Smooth muscle cell (in vitro differentiated cells): ENCODE results near the gene CD2AP. TPM values are rescaled to one million over a fixed set of nuclear protein-coding genes. Genes with fewer than 3 reads are reported as not detected.
A peak's percentile ranks its signal among the peaks of the same experiment; 100 is the strongest.

Source experiments
- DNase-seq: peaks from one replicate; lab custom pipeline; 2025; ENCODE audit not compliant: unreplicated experiment; lab: John Stamatoyannopoulos, UW
- H2AFZ ChIP-seq: fragments of 200-600 bp; sonication (generic); 2 replicates; pipeline ENCODE4 v1.6.0; 2016; ENCODE audit warnings: antibody characterized with exemption, low read depth, mild to moderate bottlenecking
- H3F3A ChIP-seq: fragments of 200-600 bp; sonication (generic); 2 replicates; pipeline ENCODE4 v1.6.0; 2017; ENCODE audit warnings: antibody characterized with exemption, low read depth
- H3K27ac ChIP-seq: fragments of 200-600 bp; sonication (generic); 2 replicates; pipeline ENCODE4 v1.5.1; 2016; ENCODE audit warnings: low read depth, mild to moderate bottlenecking
- H3K27me3 ChIP-seq: fragments of 200-600 bp; sonication (generic); 2 replicates; pipeline ENCODE4 v1.6.1; 2016; ENCODE audit warnings: low read depth, mild to moderate bottlenecking
- H3K36me3 ChIP-seq: fragments of 200-600 bp; sonication (generic); 2 replicates; pipeline ENCODE4 v1.5.1; 2016; ENCODE audit warnings: low read depth
- H3K4me1 ChIP-seq: fragments of 200-600 bp; sonication (generic); 2 replicates; pipeline ENCODE4 v1.5.1; 2016; ENCODE audit warnings: low read depth
- H3K4me2 ChIP-seq: fragments of 200-600 bp; sonication (generic); 2 replicates; pipeline ENCODE4 v1.6.0; 2016; ENCODE audit warnings: mild to moderate bottlenecking
- H3K4me3 ChIP-seq: fragments of 200-600 bp; sonication (generic); 2 replicates; pipeline ENCODE4 v1.5.1; 2016; ENCODE audit warnings: mild to moderate bottlenecking
- H3K79me2 ChIP-seq: fragments of 200-600 bp; sonication (generic); 2 replicates; pipeline ENCODE4 v1.6.0; 2016; ENCODE audit warnings: low read depth, mild to moderate bottlenecking
- H3K9ac ChIP-seq: fragments of 200-600 bp; sonication (generic); 2 replicates; pipeline ENCODE4 v1.6.0; 2016; ENCODE audit warnings: low read depth
- H3K9me3 ChIP-seq: fragments of 200-600 bp; sonication (generic); replicated peaks from 2 replicates; pipeline ENCODE4 v1.5.1; 2016; ENCODE audit warnings: low read depth
- H4K20me1 ChIP-seq: fragments of 200-600 bp; sonication (generic); 2 replicates; pipeline ENCODE4 v1.6.0; 2016; ENCODE audit warnings: low read depth
- WGBS: methylation state at CpG from one replicate; pipeline ENCODE4 v1.1.7; 2016; ENCODE audit warnings: low lambda C conversion rate; 5-methylcytosine and 5-hydroxymethylcytosine counted together
- polyA plus RNA-seq: library from polyadenylated mRNA; unstranded; fragments of >200 nt; fragmentation: Nextera tagmentation; extraction: Ambion mirVana; gene quantifications from 2 replicates; pipeline ENCODE4 v1.2.1, GENCODE V29; 2016
- total RNA-seq: library from RNA; depleted of rRNA; stranded (reverse); fragments of >200 nt; gene quantifications from 2 replicates; pipeline ENCODE4 v1.2.3, GENCODE V29; 2014
- TF ChIP-seq, protein P1 (sequence below): fragments of 200-600 bp; sonication (generic); IDR thresholded peaks from 2 replicates; pipeline ENCODE4 v1.5.1; 2017; ENCODE audit warnings: borderline replicate concordance, mild to moderate bottlenecking, antibody characterized with exemption; ENCODE audit not compliant: insufficient read depth, poor library complexity, severe bottlenecking

The CD2AP gene
- total and polyA plus RNA-seq, 2 experiments from 2014 or later = 7.4 to 33.4 TPM

DNA sequence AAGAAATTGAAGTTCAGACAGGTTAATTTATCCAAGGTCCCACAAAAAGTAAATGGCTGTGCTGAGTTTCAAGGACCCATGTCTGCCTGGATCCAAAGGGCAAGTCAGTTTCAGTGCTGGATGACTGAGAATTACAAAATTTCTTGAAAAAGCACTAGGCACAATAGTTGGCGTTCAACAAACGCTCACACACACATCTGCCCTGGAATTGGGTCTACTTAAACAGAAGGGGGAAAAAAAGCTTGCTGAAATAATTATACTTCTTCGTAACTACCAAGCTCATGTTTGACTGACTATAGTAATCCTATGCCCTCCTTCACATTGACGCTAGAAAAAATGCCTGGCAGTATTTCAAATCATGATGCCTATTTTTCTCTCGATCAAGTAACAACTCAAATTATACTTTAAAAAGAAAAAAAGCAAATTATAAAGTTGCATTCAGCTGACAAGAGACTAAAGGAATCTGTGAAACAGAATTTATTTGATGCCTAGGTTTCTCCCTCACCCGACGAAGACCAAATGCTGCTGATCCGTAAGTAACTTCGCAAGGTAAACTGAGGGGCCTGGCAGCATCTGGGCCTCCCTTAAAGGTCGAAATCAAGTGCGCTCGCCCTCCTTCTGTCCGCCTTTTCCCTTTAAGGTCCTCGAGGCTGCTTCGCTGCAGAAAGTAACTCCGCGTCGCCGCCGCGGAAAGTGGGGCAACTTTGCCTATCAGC is 650 bp upstream of the CD2AP start:
- peaks cover 25% of the 10 kb centered on the region for H4K20me1 ChIP-seq
- no peaks in the 10 kb centered on the region for H3K9me3 ChIP-seq
- H3K79me2 ChIP-seq = peaks cover 39% of the 10 kb centered on the region
- H3K4me1 ChIP-seq = peaks cover 24% of the 10 kb centered on the region
- TF ChIP-seq, protein P1, sequence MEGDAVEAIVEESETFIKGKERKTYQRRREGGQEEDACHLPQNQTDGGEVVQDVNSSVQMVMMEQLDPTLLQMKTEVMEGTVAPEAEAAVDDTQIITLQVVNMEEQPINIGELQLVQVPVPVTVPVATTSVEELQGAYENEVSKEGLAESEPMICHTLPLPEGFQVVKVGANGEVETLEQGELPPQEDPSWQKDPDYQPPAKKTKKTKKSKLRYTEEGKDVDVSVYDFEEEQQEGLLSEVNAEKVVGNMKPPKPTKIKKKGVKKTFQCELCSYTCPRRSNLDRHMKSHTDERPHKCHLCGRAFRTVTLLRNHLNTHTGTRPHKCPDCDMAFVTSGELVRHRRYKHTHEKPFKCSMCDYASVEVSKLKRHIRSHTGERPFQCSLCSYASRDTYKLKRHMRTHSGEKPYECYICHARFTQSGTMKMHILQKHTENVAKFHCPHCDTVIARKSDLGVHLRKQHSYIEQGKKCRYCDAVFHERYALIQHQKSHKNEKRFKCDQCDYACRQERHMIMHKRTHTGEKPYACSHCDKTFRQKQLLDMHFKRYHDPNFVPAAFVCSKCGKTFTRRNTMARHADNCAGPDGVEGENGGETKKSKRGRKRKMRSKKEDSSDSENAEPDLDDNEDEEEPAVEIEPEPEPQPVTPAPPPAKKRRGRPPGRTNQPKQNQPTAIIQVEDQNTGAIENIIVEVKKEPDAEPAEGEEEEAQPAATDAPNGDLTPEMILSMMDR = no peak
- peak overlapping the region; percentile 94 for H3K9ac ChIP-seq
- no peaks in the 10 kb centered on the region for H3K36me3 ChIP-seq
- no peaks in the 10 kb centered on the region for H3K27me3 ChIP-seq
- H3K4me3 ChIP-seq = peak overlapping the region; percentile 76
- DNase-seq = no peak
- H3K4me2 ChIP-seq = peak overlapping the region; percentile 92
- WGBS = 6% methylated on average over 21 of the region's 21 CpGs
- H2AFZ ChIP-seq = peak overlapping the region; percentile 92
- peak overlapping the region; percentile 90 for H3K27ac ChIP-seq
- no peaks in the 10 kb centered on the region for H3F3A ChIP-seq

DNA sequence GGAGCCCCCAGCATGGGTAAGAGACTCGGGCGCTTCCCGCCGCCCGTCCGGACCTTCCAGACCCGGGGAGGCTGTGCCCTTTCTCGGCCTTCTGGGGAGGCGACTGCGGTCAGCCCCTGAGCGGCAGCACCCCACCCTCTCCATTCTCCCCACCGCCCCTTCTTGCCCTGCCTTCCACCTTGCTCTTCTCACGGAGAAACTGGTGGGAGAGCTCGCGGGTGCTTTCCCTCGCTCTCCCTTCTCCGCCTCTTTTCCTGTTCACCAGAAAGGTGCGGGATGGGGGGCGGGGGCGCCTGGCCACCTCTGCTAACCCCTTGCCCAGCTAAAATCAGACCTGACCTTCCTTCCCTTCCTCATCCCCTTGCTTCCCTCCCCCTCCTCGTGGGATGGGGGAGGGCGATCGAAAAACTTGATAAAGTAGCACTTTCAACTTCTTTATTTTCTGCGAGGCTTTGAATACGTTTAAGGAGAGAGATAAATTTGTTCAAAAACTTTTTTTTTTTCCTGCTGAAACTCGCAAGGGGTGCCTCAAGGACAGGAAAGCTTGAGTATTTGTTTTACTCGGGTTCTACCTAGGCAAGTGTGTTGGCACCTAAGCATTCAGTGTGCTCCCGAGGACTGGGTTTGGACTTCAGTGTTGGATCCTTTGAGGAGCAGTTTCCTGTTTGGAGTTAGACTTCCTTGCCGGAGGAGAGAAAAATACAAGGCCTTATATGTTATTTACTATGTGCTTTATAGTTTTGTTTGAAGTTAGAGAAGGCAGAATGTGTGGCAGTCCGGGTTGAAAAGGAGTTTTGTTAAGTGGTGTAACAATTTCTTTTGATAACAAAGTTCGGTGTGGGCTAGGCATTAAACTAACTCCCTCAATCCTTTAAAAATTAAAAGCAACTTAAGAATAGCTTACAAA is 897 bp downstream of the CD2AP start:
- Histone ChIP-seq H3K4me2 (peak overlapping the region; percentile 92), H3K4me1 (peaks cover 35% of the 10 kb centered on the region), H3K27ac (peak overlapping the region; percentile 90), H3K27me3 (no peaks in the 10 kb centered on the region), H4K20me1 (peaks cover 35% of the 10 kb centered on the region), H3K4me3 (peak overlapping the region; percentile 76), H2AFZ (peak overlapping the region; percentile 92), H3F3A (no peaks in the 10 kb centered on the region), H3K9me3 (no peaks in the 10 kb centered on the region), H3K9ac (peak overlapping the region; percentile 94), H3K79me2 (peaks cover 54% of the 10 kb centered on the region), H3K36me3 (no peaks in the 10 kb centered on the region)
- DNase-seq = no peak
- WGBS = under 1% methylated on average over 22 of the region's 31 CpGs
- TF ChIP-seq, protein P1 = no peak

DNA sequence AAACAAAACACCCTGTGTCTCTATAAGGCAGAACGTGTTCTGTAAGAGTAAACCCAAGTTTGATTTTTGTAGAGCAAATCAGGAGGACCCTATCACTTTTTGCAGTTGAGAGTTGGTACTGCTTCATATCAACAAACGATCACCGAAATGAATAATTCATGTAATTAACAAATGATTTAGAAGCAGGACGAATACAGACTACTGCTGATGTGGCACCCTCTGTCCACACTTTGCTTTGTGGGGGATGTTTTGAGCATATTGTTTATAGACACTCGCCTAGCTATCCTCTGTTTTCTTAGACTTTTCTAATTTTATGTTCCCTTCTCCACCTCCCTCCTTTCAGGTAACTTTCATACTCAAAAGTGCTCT is 1.5 kb downstream of the CD2AP start:
- no peaks in the 10 kb centered on the region for H3K36me3 ChIP-seq
- peak overlapping the region; percentile 90 for H3K27ac ChIP-seq
- WGBS = 3% methylated on average over 5 of the region's 5 CpGs
- peaks cover 41% of the 10 kb centered on the region for H3K4me1 ChIP-seq
- TF ChIP-seq, protein P1 = no peak
- peaks cover under 1% of the 10 kb centered on the region for H3F3A ChIP-seq
- peaks cover 60% of the 10 kb centered on the region for H3K79me2 ChIP-seq
- H3K4me3 ChIP-seq = peak overlapping the region; percentile 76
- no peaks in the 10 kb centered on the region for H3K27me3 ChIP-seq
- DNase-seq = no peak
- H2AFZ ChIP-seq = peak overlapping the region; percentile 3
- H3K9ac ChIP-seq = peak overlapping the region; percentile 94
- H3K4me2 ChIP-seq = peak overlapping the region; percentile 92
- no peaks in the 10 kb centered on the region for H3K9me3 ChIP-seq
- H4K20me1 ChIP-seq = peaks cover 40% of the 10 kb centered on the region
